ENCODE measurements around the gene GRK5.
A peak's percentile ranks its signal among the peaks of the same experiment; 100 is the strongest.

GRK5 gene

GRCh38 chr10:119241066-119241465 lies 33.7 kb downstream of the GRK5 start:
- no peak overlapping the region for H3K9ac ChIP-seq (ENCODE audit: low read length)
- H3K9me3 ChIP-seq (ENCODE audit: control insufficient read depth, low read length): no peaks in the 10 kb centered on the region
- no peaks in the 10 kb centered on the region for H3K27me3 ChIP-seq (replicated peaks; ENCODE audit: control insufficient read depth, insufficient read depth, low read length)
- H3K36me3 ChIP-seq (ENCODE audit: control insufficient read depth, insufficient read depth, low read length, severe bottlenecking): no peaks in the 10 kb centered on the region
- H3K4me1 ChIP-seq (ENCODE audit: control insufficient read depth, insufficient read depth, low read length): peaks cover 16% of the 10 kb centered on the region
- no peak overlapping the region for H3K4me3 ChIP-seq (ENCODE audit: low read length)
- DNase-seq (ENCODE audit: low read depth): no peak

- Histone ChIP-seq H3K9ac (ENCODE audit: low read length) (no peak overlapping the region), H3K9me3 (ENCODE audit: control insufficient read depth, low read length) (no peaks in the 10 kb centered on the region), H3K4me1 (ENCODE audit: control insufficient read depth, insufficient read depth, low read length) (peaks cover 24% of the 10 kb centered on the region), H3K4me3 (ENCODE audit: low read length) (no peak overlapping the region), H3K36me3 (ENCODE audit: control insufficient read depth, insufficient read depth, low read length, severe bottlenecking) (no peaks in the 10 kb centered on the region), H3K27me3 (replicated peaks; ENCODE audit: control insufficient read depth, insufficient read depth, low read length) (no peaks in the 10 kb centered on the region)
- DNase-seq (ENCODE audit: low read depth): no peak
These were observed 34.8 kb downstream of the GRK5 start for GRCh38 chr10:119242186-119242585.

GRCh38 chr10:119243488-119243887 lies 36.1 kb downstream of the GRK5 start:
- Histone ChIP-seq H3K4me1 (ENCODE audit: control insufficient read depth, insufficient read depth, low read length) (peaks cover 32% of the 10 kb centered on the region), H3K4me3 (ENCODE audit: low read length) (peak overlapping the region; percentile 5), H3K9ac (ENCODE audit: low read length) (no peak overlapping the region), H3K36me3 (ENCODE audit: control insufficient read depth, insufficient read depth, low read length, severe bottlenecking) (no peaks in the 10 kb centered on the region), H3K27me3 (replicated peaks; ENCODE audit: control insufficient read depth, insufficient read depth, low read length) (no peaks in the 10 kb centered on the region), H3K9me3 (ENCODE audit: control insufficient read depth, low read length) (no peaks in the 10 kb centered on the region)
- no peak for DNase-seq (ENCODE audit: low read depth)

- Histone ChIP-seq H3K36me3 (ENCODE audit: control insufficient read depth, insufficient read depth, low read length, severe bottlenecking) (no peaks in the 10 kb centered on the region), H3K4me3 (ENCODE audit: low read length) (peak overlapping the region; percentile 5), H3K27me3 (replicated peaks; ENCODE audit: control insufficient read depth, insufficient read depth, low read length) (no peaks in the 10 kb centered on the region), H3K9me3 (ENCODE audit: control insufficient read depth, low read length) (no peaks in the 10 kb centered on the region), H3K4me1 (ENCODE audit: control insufficient read depth, insufficient read depth, low read length) (peaks cover 34% of the 10 kb centered on the region), H3K9ac (ENCODE audit: low read length) (no peak overlapping the region)
- no peak for DNase-seq (ENCODE audit: low read depth)
These were observed 36.6 kb downstream of the GRK5 start for GRCh38 chr10:119243967-119244366.

- Histone ChIP-seq H3K4me1 (ENCODE audit: control insufficient read depth, insufficient read depth, low read length) (peaks cover 35% of the 10 kb centered on the region), H3K4me3 (ENCODE audit: low read length) (no peak overlapping the region), H3K36me3 (ENCODE audit: control insufficient read depth, insufficient read depth, low read length, severe bottlenecking) (no peaks in the 10 kb centered on the region), H3K9ac (ENCODE audit: low read length) (no peak overlapping the region), H3K27me3 (replicated peaks; ENCODE audit: control insufficient read depth, insufficient read depth, low read length) (no peaks in the 10 kb centered on the region), H3K9me3 (ENCODE audit: control insufficient read depth, low read length) (no peaks in the 10 kb centered on the region)
- no peak for DNase-seq (ENCODE audit: low read depth)
These were observed 37.9 kb downstream of the GRK5 start for GRCh38 chr10:119245272-119245671.

GRCh38 chr10:119246862-119247549 lies 39.6 kb downstream of the GRK5 start:
- H3K9ac ChIP-seq (ENCODE audit: low read length): peak overlapping the region; percentile 62
- peak overlapping the region; percentile 46 for H3K4me3 ChIP-seq (ENCODE audit: low read length)
- no peaks in the 10 kb centered on the region for H3K9me3 ChIP-seq (ENCODE audit: control insufficient read depth, low read length)
- H3K27me3 ChIP-seq (replicated peaks; ENCODE audit: control insufficient read depth, insufficient read depth, low read length): no peaks in the 10 kb centered on the region
- peaks cover 53% of the 10 kb centered on the region for H3K4me1 ChIP-seq (ENCODE audit: control insufficient read depth, insufficient read depth, low read length)
- peak; percentile 95 for DNase-seq (ENCODE audit: low read depth)
- H3K36me3 ChIP-seq (ENCODE audit: control insufficient read depth, insufficient read depth, low read length, severe bottlenecking): no peaks in the 10 kb centered on the region

- no peak overlapping the region for H3K4me3 ChIP-seq (ENCODE audit: low read length)
- no peaks in the 10 kb centered on the region for H3K36me3 ChIP-seq (ENCODE audit: control insufficient read depth, insufficient read depth, low read length, severe bottlenecking)
- peaks cover 58% of the 10 kb centered on the region for H3K4me1 ChIP-seq (ENCODE audit: control insufficient read depth, insufficient read depth, low read length)
- H3K9me3 ChIP-seq (ENCODE audit: control insufficient read depth, low read length): no peaks in the 10 kb centered on the region
- no peaks in the 10 kb centered on the region for H3K27me3 ChIP-seq (replicated peaks; ENCODE audit: control insufficient read depth, insufficient read depth, low read length)
- DNase-seq (ENCODE audit: low read depth): no peak
- peak overlapping the region; percentile 60 for H3K9ac ChIP-seq (ENCODE audit: low read length)
These were observed 40.2 kb downstream of the GRK5 start for GRCh38 chr10:119247550-119247894.

- Histone ChIP-seq H3K36me3 (ENCODE audit: control insufficient read depth, insufficient read depth, low read length, severe bottlenecking) (no peaks in the 10 kb centered on the region), H3K27me3 (replicated peaks; ENCODE audit: control insufficient read depth, insufficient read depth, low read length) (no peaks in the 10 kb centered on the region), H3K4me3 (ENCODE audit: low read length) (no peak overlapping the region), H3K4me1 (ENCODE audit: control insufficient read depth, insufficient read depth, low read length) (peaks cover 62% of the 10 kb centered on the region), H3K9ac (ENCODE audit: low read length) (peak overlapping the region; percentile 60), H3K9me3 (ENCODE audit: control insufficient read depth, low read length) (no peaks in the 10 kb centered on the region)
- no peak for DNase-seq (ENCODE audit: low read depth)
These were observed 40.8 kb downstream of the GRK5 start for GRCh38 chr10:119248184-119248583.

GRCh38 chr10:119248681-119249080 lies 41.3 kb downstream of the GRK5 start:
- no peaks in the 10 kb centered on the region for H3K36me3 ChIP-seq (ENCODE audit: control insufficient read depth, insufficient read depth, low read length, severe bottlenecking)
- no peak overlapping the region for H3K4me3 ChIP-seq (ENCODE audit: low read length)
- no peak for DNase-seq (ENCODE audit: low read depth)
- no peak overlapping the region for H3K9ac ChIP-seq (ENCODE audit: low read length)
- H3K9me3 ChIP-seq (ENCODE audit: control insufficient read depth, low read length): no peaks in the 10 kb centered on the region
- H3K4me1 ChIP-seq (ENCODE audit: control insufficient read depth, insufficient read depth, low read length): peaks cover 62% of the 10 kb centered on the region
- no peaks in the 10 kb centered on the region for H3K27me3 ChIP-seq (replicated peaks; ENCODE audit: control insufficient read depth, insufficient read depth, low read length)

- H3K9me3 ChIP-seq (ENCODE audit: control insufficient read depth, low read length): no peaks in the 10 kb centered on the region
- peak; percentile 92 for DNase-seq (ENCODE audit: low read depth)
These were observed 43.4 kb downstream of the GRK5 start for GRCh38 chr10:119250641-119251314.

GRCh38 chr10:119251315-119251708 lies 43.9 kb downstream of the GRK5 start:
- Histone ChIP-seq H3K36me3 (ENCODE audit: control insufficient read depth, insufficient read depth, low read length, severe bottlenecking) (no peaks in the 10 kb centered on the region), H3K9ac (ENCODE audit: low read length) (peak overlapping the region; percentile 65), H3K9me3 (ENCODE audit: control insufficient read depth, low read length) (no peaks in the 10 kb centered on the region), H3K4me1 (ENCODE audit: control insufficient read depth, insufficient read depth, low read length) (peaks cover 77% of the 10 kb centered on the region), H3K27me3 (replicated peaks; ENCODE audit: control insufficient read depth, insufficient read depth, low read length) (no peaks in the 10 kb centered on the region), H3K4me3 (ENCODE audit: low read length) (peak overlapping the region; percentile 17)
- DNase-seq (ENCODE audit: low read depth): peak; percentile 89

More at GRCh38 chr10:119250641-119251314, 43.4 kb downstream of the GRK5 start:
- Histone ChIP-seq H3K4me3 (ENCODE audit: low read length) (peak overlapping the region; percentile 17), H3K9ac (ENCODE audit: low read length) (peak overlapping the region; percentile 65), H3K27me3 (replicated peaks; ENCODE audit: control insufficient read depth, insufficient read depth, low read length) (no peaks in the 10 kb centered on the region), H3K4me1 (ENCODE audit: control insufficient read depth, insufficient read depth, low read length) (peaks cover 77% of the 10 kb centered on the region), H3K36me3 (ENCODE audit: control insufficient read depth, insufficient read depth, low read length, severe bottlenecking) (no peaks in the 10 kb centered on the region)

Measured in adipocyte (in vitro differentiated cells).